Measurements from ENCODE around the gene GPC3. TPM values are rescaled to one million over a fixed set of nuclear protein-coding genes. Genes with fewer than 3 reads are reported as not detected.

GPC3 gene
- total RNA-seq, 1 donor: not detected

- DNase-seq (ENCODE audit: low read depth): no peak
Observed at GRCh38 chrX:133857640-133858269, 127.6 kb downstream of the GPC3 start.

GRCh38 chrX:133856819-133857218, 128.6 kb downstream of the GPC3 start:
- TF ChIP-seq CTCF (IDR thresholded peaks at IDR 0.05; ENCODE audit: insufficient read depth, low read length): no peak
- H3K4me3 ChIP-seq (ENCODE audit: low read depth, low read length): no peak overlapping the region

More at GRCh38 chrX:133857640-133858269, 127.6 kb downstream of the GPC3 start:
- TF ChIP-seq CTCF (IDR thresholded peaks at IDR 0.05; ENCODE audit: insufficient read depth, low read length): no peak
- no peak overlapping the region for H3K4me3 ChIP-seq (ENCODE audit: low read depth, low read length)

GRCh38 chrX:133854290-133854689, 131.1 kb downstream of the GPC3 start:
- no peak for DNase-seq (ENCODE audit: low read depth)
- TF ChIP-seq CTCF (IDR thresholded peaks at IDR 0.05; ENCODE audit: insufficient read depth, low read length): no peak
- H3K4me3 ChIP-seq (ENCODE audit: low read depth, low read length): no peak overlapping the region

More at GRCh38 chrX:133856819-133857218, 128.6 kb downstream of the GPC3 start:
- DNase-seq (ENCODE audit: low read depth): no peak

GRCh38 chrX:133852837-133853356, 132.5 kb downstream of the GPC3 start:
- TF ChIP-seq CTCF (IDR thresholded peaks at IDR 0.05; ENCODE audit: insufficient read depth, low read length): no peak

GRCh38 chrX:133852401-133852800, 133.0 kb downstream of the GPC3 start:
- DNase-seq (ENCODE audit: low read depth): peak; percentile 2
- no peak for TF ChIP-seq CTCF (IDR thresholded peaks at IDR 0.05; ENCODE audit: insufficient read depth, low read length)

More at GRCh38 chrX:133852837-133853356, 132.5 kb downstream of the GPC3 start:
- DNase-seq (ENCODE audit: low read depth): no peak
- H3K4me3 ChIP-seq (ENCODE audit: low read depth, low read length): no peak overlapping the region

GRCh38 chrX:133850399-133850798, 135.0 kb downstream of the GPC3 start:
- no peak for DNase-seq (ENCODE audit: low read depth)
- no peak overlapping the region for H3K4me3 ChIP-seq (ENCODE audit: low read depth, low read length)
- no peak for TF ChIP-seq CTCF (IDR thresholded peaks at IDR 0.05; ENCODE audit: insufficient read depth, low read length)

More at GRCh38 chrX:133852401-133852800, 133.0 kb downstream of the GPC3 start:
- no peak overlapping the region for H3K4me3 ChIP-seq (ENCODE audit: low read depth, low read length)

All from fibroblast of the aortic adventitia (primary cell).